COLO668 (cell line): Measurements from ENCODE around the gene SPATC1L.

Experiments used
- DNase-seq: peaks from one replicate; lab custom pipeline; 2025; ENCODE audit not compliant: unreplicated experiment; lab: John Stamatoyannopoulos, UW

SPATC1L gene

GRCh38 chr21:46111193-46111571 is 73.1 kb downstream of the SPATC1L start:
- DNase-seq, result no peak
